ENCODE measurements around the gene A2ML1.

DNA sequence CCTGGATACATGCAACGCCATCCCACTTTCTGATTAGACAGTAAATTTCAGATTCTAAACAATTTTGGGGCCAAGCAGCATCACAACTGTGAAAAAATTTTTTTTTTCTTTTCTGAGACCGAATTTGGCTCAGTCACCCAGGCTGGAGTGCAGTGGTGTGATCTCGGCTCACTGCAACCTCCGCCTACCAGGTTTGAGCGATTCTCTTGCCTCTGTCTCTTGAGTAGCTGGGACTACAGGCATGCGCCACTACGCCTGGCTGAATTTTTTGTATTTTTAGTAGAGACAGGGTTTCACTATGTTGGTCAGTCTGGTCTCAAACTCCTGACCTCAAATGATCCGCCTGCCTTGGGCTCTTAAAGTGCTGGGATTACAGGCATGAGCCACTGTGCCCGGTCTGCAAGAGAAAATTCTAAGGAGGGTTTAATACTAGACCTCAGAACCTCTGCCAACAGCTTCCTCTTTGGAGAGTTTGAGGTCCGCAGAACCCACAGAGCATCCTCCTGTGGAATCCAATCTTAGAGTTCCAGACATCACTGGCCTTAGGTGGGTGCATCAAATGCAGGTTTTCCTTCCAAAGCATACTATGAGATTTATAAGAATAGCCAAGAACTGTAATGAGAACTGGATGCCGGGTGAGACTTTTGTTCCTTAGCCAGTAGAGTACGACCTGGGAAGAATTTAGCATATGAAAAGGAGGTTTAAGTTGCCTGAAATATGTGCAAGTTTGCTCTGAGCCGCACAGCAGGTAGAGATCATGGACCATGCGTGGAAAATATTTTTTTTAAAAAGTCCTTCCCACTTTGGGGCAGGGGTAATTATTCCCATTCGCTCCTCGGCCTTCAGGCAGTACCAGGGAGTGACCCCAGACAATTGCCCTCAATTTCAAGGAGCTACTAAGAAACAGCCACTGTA, 84.1 kb downstream of the A2ML1 start:
- TF ChIP-seq, protein P1, sequence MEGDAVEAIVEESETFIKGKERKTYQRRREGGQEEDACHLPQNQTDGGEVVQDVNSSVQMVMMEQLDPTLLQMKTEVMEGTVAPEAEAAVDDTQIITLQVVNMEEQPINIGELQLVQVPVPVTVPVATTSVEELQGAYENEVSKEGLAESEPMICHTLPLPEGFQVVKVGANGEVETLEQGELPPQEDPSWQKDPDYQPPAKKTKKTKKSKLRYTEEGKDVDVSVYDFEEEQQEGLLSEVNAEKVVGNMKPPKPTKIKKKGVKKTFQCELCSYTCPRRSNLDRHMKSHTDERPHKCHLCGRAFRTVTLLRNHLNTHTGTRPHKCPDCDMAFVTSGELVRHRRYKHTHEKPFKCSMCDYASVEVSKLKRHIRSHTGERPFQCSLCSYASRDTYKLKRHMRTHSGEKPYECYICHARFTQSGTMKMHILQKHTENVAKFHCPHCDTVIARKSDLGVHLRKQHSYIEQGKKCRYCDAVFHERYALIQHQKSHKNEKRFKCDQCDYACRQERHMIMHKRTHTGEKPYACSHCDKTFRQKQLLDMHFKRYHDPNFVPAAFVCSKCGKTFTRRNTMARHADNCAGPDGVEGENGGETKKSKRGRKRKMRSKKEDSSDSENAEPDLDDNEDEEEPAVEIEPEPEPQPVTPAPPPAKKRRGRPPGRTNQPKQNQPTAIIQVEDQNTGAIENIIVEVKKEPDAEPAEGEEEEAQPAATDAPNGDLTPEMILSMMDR (IDR thresholded peaks at IDR 0.05): no peak
- TF ChIP-seq ZFX (IDR thresholded peaks at IDR 0.05; ENCODE audit: borderline replicate concordance): no peak
